Stimulated activated CD8-positive, alpha-beta memory T cell treated with anti-CD3 and anti-CD28 coated beads, Interleukin-4, amount 100 ng/mL, for 4 hours (primary cell): ENCODE measurements around the gene AK1.
A peak's percentile ranks its signal among the peaks of the same experiment; 100 is the strongest.

ENCODE experiments used
- DNase-seq, 2 donors: peaks; one replicate each; pipeline ENCODE4 v3.0.0-alpha.2; 2020; ENCODE audit warnings: low read depth in 2 of 2, low spot score in 1 of 2

Gene AK1, protein sequence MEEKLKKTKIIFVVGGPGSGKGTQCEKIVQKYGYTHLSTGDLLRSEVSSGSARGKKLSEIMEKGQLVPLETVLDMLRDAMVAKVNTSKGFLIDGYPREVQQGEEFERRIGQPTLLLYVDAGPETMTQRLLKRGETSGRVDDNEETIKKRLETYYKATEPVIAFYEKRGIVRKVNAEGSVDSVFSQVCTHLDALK

DNA sequence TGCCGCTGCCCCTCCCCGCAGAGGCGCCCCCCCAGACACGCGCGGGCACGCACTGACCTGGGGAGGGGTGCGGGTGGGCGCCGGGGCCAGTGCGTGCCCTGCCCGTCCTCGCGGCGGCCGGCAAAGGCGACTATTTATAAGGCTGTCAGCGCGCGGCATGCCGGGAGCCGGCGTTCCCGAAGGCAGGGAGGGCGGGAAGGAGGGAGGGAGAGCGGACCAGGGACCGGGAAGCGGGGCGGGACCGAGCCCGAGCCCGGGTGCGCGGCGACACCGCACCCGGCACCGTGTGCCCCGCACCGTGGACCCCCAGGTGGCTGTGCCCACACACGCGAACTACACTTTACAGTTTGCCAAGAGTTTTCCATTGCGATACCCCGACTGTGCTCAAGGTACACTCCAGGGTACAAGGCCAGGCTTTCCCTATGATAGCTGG lies at the start of gene AK1:
Gene AK1 (minus strand): TSS at position 110 of the 433 bp plus-strand sequence. CDS start 3,058 bp downstream, outside the sequence.
- no peak for DNase-seq

DNA sequence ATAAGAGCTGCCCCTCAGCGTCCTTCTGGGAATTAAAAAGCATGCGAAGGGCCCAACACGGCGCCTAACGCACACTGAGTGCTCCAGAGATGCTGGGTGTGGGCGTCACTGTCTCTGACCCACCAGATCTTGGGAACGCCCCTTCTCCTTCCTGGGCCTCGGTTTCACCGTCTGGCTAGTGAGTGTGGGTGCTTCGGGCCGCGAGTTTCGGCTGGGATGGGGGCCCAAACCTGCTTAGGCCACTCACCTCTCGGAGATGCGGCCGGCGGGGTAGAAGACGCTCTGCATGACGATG lies 49.4 kb upstream of the AK1 start:
- DNase-seq: no peak

DNA sequence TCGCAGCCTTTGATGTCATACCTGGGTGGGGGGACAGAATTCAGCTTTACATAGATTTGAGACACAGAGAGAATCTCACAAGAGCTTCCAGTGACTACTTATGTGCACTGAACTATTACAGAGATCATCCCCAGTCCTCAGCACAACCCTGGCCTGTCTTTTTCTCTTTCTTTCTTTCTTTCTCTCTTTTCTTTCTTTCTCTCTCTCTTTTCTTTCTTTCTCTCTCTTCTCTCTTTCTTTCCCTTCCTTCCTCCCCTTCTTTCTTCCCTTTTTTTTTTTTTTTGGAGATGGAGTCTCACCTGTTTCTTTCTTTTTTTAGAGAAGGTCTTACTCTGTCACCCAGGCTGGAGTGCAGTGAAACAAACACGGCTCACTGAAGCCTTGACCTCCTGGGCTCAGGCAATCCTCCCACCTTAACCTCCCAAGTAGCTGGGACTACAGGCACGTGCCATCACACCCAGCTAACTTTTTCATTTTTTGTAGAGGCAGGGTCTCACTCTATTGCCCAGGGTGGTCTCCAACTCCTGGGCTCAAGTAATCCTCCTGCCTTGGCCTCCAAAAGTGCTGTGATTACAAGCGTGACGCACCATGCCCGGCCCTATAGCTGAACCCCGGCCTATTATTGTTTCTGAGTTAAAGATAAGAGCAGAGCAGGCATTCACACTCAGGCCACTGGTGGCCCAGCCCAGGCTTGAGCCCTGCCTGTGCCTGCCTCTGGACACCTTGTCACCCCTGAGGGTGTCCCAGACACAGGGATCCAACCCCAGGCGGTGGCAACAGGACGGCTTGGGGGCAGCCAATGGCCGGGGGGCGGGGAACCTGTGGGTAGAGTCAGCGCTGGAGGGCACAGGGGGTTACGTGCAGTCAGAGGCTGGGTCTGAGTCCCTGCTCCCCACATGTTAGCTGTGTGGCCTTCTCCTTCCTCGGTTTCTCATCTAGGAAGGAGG lies 48.8 kb upstream of the AK1 start:
- DNase-seq: no peak

DNA sequence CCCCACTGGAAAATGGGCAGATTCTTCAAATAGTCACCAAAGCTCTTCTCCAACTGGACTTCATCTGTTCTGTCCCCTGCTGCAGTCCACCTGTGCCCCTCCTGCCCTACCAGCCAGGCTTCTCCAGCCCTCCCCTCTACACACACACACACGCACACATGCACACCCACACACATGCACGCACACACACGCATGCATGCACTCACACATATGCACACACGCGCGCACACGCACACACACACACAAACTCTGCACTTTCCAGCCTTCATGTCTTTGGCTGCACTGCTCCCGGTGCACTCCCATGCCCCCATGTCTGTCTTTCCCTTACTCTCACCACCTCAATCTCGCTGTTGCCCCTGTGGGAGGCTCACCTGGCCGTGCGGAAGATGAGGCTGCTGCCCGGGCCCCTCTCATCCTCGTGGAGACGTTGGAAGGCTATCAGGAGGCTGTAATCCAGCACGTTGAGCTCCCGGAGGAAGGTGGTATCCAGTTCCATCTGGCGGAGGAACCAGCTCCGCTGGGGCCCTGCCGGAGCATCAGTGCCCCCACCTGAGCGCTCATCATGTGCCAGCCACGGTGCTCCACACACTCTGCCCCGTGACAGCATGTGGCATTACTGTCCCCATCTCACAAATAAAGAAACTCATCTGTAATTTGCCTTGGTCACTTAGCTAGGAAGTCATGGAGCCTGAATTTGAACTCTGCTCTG lies 47.4 kb upstream of the AK1 start:
- no peak for DNase-seq

DNA sequence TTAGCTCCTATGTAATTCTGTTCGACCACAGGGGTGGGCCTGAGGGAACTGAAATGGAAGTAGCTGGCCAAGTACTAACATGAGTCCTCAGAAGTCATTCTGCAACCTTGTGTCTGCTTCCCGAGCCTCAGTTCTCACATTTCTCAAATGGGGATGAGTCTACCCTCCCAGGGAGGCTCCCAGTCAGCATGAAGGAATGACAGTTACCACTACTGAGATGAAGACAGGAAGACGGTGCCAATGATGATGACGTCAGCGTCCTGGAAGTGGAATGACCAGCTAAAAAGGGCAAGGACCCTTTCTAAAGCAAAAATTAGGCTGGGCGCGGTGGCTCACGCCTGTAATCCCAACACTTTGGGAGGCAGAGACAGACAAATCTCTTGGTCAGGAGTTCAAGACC lies 46.3 kb upstream of the AK1 start:
- DNase-seq: no peak

DNA sequence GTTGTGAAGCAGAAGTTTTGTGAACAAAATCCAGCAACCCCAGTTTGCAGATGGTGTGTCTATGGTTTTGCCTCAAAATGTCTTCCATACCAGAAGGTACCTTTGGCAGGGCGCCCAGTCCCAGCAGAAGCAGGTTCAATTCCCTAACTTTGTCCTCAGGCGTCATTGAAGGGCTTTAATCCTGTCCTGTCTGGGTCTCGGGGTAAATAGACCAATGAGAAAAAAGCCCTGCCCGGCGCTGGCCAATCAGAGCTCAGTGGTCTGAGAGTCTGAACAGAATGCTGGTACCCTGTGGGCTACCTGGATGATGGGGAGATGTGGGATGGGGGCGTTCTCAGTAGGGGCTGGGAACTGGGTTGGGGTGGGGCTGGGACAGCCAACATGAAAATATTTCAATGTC lies 45.6 kb upstream of the AK1 start:
- no peak for DNase-seq

DNA sequence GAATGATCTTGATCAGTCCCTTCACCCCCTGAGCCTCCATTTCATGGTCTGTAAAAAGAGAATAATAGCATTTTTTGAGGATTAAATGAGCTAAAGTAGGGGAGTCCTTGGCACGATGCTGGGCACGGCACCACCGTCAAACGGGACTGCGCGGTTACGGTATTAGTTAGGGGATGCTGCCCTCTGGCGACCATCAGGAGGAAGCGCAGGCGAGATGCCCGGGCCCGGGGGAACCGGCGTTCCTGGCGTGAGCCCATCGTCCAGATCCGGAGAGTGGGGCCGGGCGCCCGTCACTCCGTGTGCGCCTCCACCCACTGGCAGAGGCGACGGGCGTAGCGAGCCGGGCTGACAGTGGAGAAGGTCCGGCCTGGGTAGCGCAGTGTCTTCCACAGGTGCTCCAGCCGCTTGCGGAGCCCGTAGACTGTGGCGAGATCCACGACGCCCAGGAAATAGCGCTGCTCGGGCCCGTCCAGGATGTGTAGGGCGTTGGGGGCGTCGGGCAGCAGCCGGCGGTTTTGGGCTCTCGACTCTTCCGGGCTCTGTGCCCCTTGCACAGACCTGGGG lies 44.2 kb upstream of the AK1 start:
- DNase-seq: peak; percentile 37 to 80

DNA sequence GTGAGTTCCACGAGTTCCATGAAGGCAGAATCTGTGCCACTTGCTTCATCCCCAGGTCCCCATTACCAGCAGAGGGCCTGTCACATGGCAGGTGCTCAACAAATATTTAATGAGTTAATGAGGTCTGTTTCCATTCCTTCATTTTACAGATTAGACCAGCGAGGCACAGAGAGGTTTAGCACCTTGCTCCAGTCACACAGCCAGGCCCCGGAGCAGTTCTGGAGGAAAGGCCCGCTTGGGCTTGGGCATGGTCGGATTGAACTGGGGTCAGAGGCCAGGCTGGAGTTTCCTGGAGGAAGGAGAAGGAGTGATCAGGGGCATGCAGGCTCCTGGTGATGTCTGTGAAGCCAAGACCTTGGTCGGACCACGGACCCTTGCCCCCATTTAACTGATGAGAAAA lies 43.3 kb upstream of the AK1 start:
- DNase-seq: no peak

DNA sequence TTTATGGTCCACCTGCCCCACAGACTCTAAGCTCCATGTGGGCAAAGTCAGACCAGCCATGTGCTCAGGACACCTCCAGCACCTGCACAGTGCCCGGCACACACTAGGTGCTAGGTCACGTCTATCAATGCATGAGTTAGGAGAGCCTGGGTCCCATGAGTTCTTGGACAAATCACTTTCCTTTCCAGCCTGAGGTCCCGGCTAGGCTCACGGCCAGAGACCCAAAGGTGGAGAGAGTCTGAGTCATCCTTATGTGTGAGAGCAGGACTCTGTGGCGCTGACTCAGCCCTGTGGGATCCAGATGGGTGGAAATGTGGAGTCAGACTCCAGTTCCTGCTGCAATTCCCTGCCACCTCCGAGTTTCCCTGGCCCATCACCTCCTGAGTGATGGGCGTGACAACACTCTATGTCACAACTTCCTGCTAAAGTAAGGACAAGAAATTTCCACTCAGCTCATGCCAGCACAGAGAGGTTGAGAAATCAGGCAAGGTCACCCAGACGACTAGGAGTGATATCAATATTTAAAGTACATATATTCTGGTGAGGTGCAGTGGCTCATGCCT lies 41.9 kb upstream of the AK1 start:
- no peak for DNase-seq

DNA sequence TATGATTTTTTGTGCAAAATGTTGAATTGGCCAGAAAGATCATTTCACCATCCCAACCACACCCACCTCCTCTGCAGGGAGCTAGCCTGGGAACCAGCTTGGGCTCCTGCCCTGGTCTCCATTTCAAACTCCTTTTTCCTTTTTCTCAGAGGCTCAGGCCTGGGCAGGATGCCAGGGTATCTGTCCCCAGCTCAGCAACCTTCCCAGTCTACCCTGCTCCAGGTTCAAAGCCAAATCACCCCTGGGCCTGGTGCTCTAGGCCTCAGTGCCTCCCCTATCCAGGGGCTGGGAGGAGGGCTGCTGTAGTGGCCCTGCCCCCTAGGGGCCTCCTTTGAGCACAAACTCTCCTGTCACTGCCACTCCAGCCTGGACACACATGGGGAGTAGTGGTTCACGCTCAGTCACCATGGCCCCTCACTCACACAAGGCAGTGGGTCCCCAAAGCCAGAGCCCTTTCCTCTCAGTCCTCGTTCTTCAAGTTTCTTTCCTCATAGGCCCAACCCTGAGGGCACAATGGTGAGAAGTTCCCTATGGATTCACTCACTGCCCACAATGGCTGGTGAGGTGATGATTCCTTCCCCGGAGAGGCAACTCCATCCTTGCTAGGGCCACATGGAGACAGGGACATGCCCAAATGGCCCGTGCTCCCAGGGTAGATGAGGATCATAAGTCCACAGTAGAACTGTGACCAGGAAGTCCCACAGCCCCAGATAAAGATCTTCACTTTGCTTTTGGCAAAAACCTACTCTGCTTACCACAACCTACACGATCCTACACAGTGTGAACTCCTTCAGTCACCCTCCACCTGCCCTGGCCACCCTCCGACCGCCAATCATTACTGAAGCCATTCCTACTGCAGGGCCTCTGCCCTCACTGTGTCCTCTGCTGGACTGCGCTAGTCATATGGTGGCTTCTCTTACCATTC lies 41.0 kb upstream of the AK1 start:
- DNase-seq: no peak

DNA sequence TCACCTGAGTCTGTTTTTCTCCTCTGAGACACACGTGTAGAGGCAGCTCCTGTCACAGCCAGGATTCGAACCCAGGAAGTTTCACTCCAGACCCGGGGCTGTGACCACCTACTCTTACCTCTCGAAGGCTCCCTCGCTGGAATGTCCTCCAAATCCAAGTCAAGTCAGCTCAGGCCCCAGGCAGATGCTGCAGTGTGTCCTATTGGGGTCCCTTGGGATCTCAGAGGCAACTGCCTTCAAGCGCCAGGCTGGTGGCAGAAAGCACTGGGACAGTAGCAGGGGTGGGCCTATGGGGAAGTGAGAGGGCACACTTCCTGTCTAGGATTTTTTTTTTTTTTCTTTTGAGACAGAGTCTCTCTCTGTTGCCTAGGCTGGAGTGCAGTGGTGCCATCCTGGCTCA lies 40.1 kb upstream of the AK1 start:
- DNase-seq: no peak

DNA sequence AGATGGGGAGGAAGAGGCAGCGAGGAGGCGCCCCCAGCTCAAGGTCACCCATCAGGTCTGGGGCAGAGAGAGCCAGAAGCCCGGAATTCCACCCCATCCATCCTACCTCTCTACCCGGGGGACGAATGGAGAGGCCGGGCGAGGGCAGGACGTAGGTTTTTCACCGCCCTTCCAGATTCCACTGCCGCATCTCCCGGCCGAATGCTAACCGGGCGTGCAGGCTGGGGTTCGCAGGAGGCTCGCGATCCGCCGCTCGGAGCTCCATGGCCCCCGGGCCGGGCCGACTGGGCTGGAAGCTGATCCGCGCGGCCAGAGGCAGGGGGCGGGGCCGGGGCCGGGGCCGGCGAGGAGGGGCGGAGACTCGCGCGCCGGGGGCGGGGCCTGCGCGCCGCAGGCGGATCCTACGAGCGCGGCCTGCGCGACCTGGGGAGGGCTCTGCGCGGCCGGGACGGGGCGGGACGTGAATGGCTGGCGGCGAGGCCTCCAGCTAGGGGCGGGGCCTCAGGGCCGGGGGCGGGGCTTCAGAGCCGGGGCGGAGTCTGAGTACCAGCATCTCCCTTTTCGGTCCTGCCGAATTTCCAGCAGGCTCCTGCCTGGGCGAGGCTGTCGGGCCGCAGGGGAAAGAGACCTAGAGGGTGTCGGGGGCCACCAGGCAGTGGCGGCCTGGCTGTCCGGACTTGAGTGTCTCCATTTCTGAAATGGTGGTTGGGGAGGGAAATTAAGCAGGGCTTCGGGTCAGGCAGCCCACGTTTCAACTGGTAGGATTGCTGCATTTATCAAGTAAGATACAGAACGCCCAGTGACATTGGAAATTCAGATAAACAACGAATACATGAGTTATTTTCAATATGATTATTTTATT lies 39.5 kb upstream of the AK1 start, which contains the start of gene ST6GALNAC4:
Gene ST6GALNAC4 (minus strand): TSS at position 322 of the 862 bp plus-strand sequence. CDS start 622 bp downstream, outside the sequence.
- DNase-seq: peak; percentile 87 to 93

DNA sequence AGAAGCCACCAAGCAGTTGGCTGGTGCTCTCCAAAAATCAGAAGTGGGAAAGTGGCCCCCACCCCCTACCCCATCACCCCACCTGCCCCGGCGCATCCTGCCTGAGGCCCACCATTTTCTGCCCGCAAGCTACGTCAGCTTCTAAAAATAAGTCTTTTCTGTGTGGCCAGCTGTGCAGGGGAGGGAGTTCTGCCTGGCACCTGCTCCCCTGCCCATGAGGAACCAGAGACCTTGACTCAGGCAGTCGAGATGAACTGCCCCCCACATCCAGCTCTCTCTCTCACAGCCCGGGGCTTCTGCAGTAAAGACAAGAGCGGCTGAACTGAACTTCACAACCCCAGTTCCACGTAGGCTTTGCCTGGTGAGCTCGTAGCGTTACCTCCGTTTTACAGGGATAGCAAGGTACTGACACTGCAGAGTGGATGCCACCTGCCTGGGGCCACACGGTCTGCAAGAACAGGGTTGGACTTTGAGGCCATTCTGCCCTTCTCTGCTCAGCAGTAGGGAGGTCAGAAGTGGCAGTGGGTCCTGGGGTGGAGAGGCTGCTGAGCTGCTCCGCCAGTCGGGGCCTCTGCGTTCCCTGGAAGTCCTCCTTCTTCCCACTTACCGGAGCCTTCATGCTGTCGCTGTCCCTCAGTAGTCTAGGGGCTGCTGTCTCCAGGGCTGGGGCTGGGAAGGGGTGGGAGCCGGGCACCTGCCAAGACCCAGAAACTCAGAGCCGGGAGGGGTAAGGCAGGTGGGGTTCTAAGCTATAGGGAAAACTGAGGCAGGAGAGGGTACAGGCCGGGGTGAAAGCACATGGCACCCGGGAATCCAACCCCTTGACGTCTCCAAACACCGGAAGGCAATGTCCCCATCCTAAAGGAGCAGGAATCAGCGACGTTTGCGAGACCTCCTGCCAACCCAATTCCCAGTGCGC lies 38.6 kb upstream of the AK1 start:
- no peak for DNase-seq

DNA sequence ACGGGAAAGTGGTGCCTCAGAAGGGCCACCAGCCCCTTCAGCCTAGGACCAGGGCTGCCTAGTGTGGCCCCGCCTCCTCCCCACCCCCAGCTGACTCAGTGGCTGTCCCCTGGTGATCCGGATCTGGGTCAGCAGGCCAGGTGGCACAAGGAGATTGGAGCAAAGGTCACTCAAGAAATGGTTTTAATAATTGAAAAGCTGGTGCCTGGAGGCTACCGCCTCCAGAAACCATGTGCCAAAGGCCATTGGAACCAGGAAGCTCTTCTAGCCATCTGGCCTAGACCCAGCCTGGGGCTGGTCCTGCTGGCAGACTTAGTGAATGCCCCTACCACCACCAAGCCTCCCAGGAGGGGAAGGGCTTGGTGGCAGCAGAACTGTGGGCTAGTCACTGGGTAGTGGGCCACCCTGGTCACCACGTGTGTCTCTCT lies 37.9 kb upstream of the AK1 start:
- DNase-seq: no peak

DNA sequence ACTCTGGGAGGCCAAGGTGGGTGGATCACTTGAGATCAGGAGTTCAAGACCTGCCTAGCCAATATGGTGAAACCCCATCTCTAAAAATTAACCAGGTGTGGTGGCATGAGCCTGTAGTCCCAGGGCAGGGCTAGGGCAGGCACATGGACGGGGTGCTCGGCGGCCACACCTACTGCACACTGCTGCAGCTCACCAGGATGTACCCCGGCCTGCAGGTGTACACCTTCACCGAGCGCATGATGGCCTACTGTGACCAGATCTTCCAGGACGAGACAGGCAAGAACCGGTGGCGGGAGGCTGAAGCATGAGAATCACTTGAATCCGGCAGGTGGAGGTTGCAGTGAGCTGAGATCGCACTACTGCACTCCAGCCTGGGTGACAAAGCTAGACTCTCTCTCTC lies 36.2 kb upstream of the AK1 start:
- DNase-seq: no peak

DNA sequence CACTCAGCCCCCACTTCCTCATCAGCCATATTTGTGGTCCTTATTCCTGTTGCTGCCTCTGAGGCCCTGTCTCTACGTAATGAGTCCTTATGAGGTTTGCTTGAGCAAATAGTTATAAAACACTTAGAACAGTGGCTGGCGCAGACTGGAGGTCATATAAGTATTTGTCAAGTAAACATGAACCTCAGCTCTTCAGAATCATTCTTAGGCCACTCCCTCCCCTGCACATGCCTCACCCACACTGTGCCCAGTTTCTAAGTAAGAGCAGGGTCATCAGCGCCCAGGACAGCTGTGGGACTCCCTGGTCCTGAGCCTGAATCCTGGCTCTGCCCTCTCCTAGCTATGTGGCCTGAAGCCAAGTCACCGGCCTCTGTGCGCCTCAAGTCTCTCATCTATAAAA lies 35.4 kb upstream of the AK1 start:
- no peak for DNase-seq

DNA sequence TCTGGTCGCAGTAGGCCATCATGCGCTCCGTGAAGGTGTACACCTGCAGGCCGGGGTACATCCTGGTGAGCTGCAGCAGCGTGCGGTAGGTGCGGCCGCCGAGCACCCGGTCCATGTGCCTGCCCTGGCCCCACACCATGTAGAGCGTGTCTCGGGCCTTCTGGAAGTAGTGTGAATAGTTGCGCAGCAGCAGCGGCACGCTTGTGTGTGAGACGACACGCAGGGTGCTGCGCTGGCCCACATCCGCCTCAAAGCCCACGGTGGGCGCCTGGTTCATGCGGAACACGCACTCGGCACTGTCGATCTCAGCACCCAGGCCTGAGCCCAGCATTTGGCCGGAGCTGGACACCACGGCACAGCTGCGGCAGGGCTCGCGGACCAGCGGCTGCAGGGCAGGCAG lies 34.8 kb upstream of the AK1 start:
- no peak for DNase-seq

DNA sequence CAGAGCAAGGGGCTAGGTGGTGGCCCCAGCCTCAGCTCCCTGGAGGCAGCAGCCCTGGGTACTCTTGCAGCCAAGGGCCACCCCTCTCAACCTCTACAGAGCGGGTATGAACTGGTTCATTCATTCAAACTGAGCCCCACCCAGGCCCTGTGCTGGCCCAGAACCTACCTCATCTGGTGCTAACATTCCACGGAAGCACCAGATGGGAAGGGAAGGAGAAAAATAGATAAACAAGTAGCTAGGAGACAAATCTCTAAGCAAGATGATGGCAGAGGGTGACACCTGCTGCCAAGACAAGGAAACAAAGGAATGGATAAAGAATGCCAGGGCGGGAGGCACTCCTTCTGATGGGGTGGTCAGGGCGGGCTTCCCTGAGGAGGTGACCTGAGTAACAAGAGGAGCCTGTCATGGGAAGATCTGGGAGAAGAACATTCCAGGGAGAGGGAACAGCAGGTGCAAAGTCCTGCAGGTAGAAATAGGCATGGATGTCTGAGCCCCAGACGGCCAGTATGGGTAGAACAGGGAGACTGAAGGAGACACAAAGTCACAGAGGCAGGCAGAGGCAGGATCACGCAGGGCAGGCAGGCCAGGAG lies 33.2 kb upstream of the AK1 start:
- DNase-seq: no peak
